HG03439 (cell line): Measurements from ENCODE around the gene NFILZ.

ENCODE experiments used
- ATAC-seq: cut with Tn5 transposase; IDR thresholded peaks from one replicate; pipeline ENCODE4 v1.9.1; 2021; ENCODE audit warnings: mild to moderate bottlenecking, moderate library complexity; ENCODE audit not compliant: unreplicated experiment

The NFILZ gene

GRCh38 chr19:8629996-8630683, at the start of gene NFILZ:
NFILZ (plus strand) TSS chr19:8630633; CDS start chr19:8676766, 46,133 bp downstream.
- no peak for ATAC-seq

GRCh38 chr19:8580710-8581281, 49.6 kb upstream of the NFILZ start:
- peak; percentile 66 for ATAC-seq

GRCh38 chr19:8584965-8585893, 45.2 kb upstream of the NFILZ start:
- ATAC-seq: no peak

- ATAC-seq: no peak
These were observed 44.3 kb upstream of the NFILZ start for GRCh38 chr19:8585894-8586750.

- ATAC-seq: no peak
These were observed 41.2 kb upstream of the NFILZ start for GRCh38 chr19:8589177-8589714.

GRCh38 chr19:8592231-8593009, 38.0 kb upstream of the NFILZ start:
- no peak for ATAC-seq

GRCh38 chr19:8593931-8594330, 36.5 kb upstream of the NFILZ start:
- no peak for ATAC-seq

GRCh38 chr19:8595651-8596050, 34.8 kb upstream of the NFILZ start:
- ATAC-seq: no peak

GRCh38 chr19:8596168-8596567, 34.3 kb upstream of the NFILZ start:
- ATAC-seq: no peak

GRCh38 chr19:8600064-8600463, 30.4 kb upstream of the NFILZ start:
- ATAC-seq: no peak

- no peak for ATAC-seq
These were observed 29.6 kb upstream of the NFILZ start for GRCh38 chr19:8600816-8601215.

GRCh38 chr19:8601796-8602195, 28.6 kb upstream of the NFILZ start:
- ATAC-seq: no peak

GRCh38 chr19:8605514-8605913, 24.9 kb upstream of the NFILZ start:
- no peak for ATAC-seq

GRCh38 chr19:8607386-8607785, 23.0 kb upstream of the NFILZ start:
- ATAC-seq: no peak

GRCh38 chr19:8608941-8609278, 21.5 kb upstream of the NFILZ start:
- no peak for ATAC-seq

- no peak for ATAC-seq
These were observed 21.0 kb upstream of the NFILZ start for GRCh38 chr19:8609279-8610040.

- no peak for ATAC-seq
These were observed 20.1 kb upstream of the NFILZ start, which contains the start of gene ADAMTS10 for GRCh38 chr19:8610041-8610935. ADAMTS10 (minus strand) TSS chr19:8610715; CDS start chr19:8605710, 5,005 bp downstream.

- no peak for ATAC-seq
These were observed 19.5 kb upstream of the NFILZ start for GRCh38 chr19:8610936-8611300.
